ENCODE measurements around the gene CRIP3. TPM values are rescaled to one million over a fixed set of nuclear protein-coding genes. Genes with fewer than 3 reads are reported as not detected.

Gene CRIP3
- total and polyA plus RNA-seq, 8 donors, result 0.37 to 1.6 (median 0.92) TPM; not detected in 5

DNA sequence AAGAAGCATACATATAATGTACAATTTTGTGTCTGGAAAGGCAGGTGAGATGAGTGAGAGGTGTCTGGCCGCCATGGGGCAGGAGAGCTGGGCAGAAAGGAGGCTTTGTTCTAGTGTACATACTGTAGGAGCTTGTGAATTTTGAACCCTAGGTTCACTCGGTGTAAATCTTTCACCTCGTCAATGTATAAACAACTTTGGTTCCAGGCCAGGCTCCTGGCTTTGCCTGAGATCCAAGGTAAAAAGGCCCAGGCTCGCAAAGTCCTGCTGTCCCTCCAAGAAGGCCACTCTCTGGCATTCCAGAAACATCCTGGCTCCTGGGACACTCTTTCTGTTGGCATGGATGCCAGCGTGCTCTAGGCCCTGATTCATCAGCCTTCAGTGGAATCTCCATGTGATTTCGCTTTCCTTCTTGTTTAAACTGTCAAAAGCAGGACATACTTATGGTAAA is 17.7 kb downstream of the CRIP3 start:
- H3K9me3 ChIP-seq, result no peaks in the 10 kb centered on the region
- H3K27me3 ChIP-seq, result peaks cover 0 to 13% (median 0%) of the 10 kb centered on the region in 3 donors
- H3K27ac ChIP-seq, result no peak overlapping the region
- no peak for DNase-seq
- WGBS, 5 donors, result 71 to 83% (median 76%) methylated on average over 6 of the region's 6 CpGs
- no peak overlapping the region for H3K4me3 ChIP-seq
- intact Hi-C loops (cut with DNase I; ENCODE audit: low total_unique reads), result no loop called here
- no peaks in the 10 kb centered on the region for H3K36me3 ChIP-seq
- H3K4me1 ChIP-seq, result no peaks in the 10 kb centered on the region
- no peak for TF ChIP-seq EP300 (IDR thresholded peaks at IDR 0.05)
- TF ChIP-seq, protein P1, sequence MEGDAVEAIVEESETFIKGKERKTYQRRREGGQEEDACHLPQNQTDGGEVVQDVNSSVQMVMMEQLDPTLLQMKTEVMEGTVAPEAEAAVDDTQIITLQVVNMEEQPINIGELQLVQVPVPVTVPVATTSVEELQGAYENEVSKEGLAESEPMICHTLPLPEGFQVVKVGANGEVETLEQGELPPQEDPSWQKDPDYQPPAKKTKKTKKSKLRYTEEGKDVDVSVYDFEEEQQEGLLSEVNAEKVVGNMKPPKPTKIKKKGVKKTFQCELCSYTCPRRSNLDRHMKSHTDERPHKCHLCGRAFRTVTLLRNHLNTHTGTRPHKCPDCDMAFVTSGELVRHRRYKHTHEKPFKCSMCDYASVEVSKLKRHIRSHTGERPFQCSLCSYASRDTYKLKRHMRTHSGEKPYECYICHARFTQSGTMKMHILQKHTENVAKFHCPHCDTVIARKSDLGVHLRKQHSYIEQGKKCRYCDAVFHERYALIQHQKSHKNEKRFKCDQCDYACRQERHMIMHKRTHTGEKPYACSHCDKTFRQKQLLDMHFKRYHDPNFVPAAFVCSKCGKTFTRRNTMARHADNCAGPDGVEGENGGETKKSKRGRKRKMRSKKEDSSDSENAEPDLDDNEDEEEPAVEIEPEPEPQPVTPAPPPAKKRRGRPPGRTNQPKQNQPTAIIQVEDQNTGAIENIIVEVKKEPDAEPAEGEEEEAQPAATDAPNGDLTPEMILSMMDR (IDR thresholded peaks at IDR 0.05), result no peak

DNA sequence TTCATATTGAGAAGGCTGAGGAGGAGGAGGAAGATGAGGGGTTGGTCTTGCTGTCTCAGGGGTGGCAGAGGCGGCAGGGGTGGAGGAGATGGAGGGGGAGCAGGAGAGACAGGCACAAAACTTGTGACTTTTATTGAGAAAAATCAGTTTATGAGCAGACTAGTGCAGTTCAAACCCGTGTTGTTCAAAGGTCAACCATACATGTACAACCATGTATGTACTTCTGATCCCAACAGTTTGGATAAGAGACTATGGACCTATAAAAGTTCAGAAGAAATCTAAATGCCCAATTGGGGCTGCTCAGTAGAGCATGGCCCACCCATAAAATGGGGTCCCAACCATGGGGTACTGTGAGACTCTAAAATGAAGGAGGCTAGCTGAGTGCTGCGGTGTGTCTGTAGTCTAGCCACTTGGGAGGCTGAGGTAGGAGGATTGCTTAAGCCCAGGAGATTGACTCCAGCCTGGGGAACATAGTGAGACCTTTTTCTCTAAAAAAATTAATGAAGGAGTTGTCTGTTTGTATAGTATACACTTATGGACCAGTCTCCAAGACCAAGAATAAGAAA is 18.2 kb downstream of the CRIP3 start:
- no peak for DNase-seq
- intact Hi-C loops (cut with DNase I; ENCODE audit: low total_unique reads), result no loop called here
- Histone ChIP-seq H3K36me3 (no peaks in the 10 kb centered on the region), H3K9me3 (no peaks in the 10 kb centered on the region), H3K27me3 (peaks cover under 1 to 18% (median 5%) of the 10 kb centered on the region in 3 donors), H3K4me1 (peaks cover 0 to 1% (median under 1%) of the 10 kb centered on the region in 4 donors), H3K4me3 (no peak overlapping the region), H3K27ac (no peak overlapping the region)
- 75 to 93% (median 87%) methylated on average over 3 of the region's 3 CpGs for WGBS, 5 donors
- TF ChIP-seq POLR2AphosphoS5 (IDR thresholded peaks at IDR 0.05) (no peak), POLR2A (IDR thresholded peaks at IDR 0.05) (no peak)

DNA sequence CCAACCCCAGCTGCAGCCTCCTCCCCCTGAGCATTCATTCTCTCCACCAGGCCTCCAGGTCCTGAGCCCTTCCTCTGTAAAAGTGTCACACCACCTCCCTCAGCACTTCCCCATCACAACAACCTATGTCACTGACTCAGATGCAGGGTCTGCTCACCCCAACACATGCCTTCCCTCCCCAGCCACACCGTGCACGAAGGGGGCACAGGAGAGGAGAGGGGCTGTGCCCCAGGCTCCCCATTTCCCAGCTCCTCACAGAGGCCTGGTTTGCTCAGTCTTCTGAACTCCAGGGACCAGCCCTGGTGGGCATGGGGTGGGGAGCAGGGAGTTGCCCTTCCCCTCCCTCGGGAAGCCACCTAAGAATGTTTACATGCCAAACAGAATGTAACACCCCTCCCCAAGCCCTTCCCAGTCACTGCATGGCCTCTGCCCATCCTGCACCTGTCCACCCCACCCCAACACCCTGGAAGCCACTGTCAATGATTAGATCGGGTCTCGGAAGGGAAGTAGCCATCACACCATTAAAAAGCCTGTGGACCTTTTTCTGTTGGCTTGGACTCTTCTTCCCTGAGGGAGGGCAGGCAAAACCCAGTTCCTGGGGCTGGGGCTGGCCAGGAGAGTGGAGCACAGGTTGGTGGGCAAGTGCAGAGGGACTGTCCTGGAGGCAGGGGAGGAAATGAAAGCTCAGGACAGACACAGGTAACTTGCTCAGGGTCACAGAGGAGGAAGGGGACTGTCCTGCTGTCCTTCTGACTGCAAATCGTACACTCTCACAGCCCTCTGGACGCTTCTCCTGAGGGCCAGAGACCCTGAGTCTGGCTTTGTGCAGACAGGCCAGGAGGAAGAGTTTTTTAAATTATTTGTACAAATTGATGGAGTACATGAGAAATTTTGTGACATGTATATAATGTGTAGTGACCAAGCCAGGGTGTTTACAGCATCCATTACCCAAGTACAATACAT is 20.6 kb downstream of the CRIP3 start:
- H3K27me3 ChIP-seq, result peaks cover 6 to 42% (median 28%) of the 10 kb centered on the region in 3 donors
- intact Hi-C loops (cut with DNase I; ENCODE audit: low total_unique reads), result no loop called here
- peaks cover 0 to 9% (median 4%) of the 10 kb centered on the region in 4 donors for H3K4me1 ChIP-seq
- no peak overlapping the region for H3K27ac ChIP-seq
- H3K36me3 ChIP-seq, result no peaks in the 10 kb centered on the region
- 63 to 72% (median 69%) methylated on average over 6 to 7 of the region's 7 CpGs for WGBS, 5 donors
- TF ChIP-seq, protein P1 (IDR thresholded peaks at IDR 0.05), result no peak
- TF ChIP-seq POLR2AphosphoS5 (IDR thresholded peaks at IDR 0.05) (no peak), POLR2A (IDR thresholded peaks at IDR 0.05) (no peak), EP300 (IDR thresholded peaks at IDR 0.05) (no peak)
- H3K9me3 ChIP-seq, result no peaks in the 10 kb centered on the region
- DNase-seq, result no peak
- H3K4me3 ChIP-seq, result no peak overlapping the region

DNA sequence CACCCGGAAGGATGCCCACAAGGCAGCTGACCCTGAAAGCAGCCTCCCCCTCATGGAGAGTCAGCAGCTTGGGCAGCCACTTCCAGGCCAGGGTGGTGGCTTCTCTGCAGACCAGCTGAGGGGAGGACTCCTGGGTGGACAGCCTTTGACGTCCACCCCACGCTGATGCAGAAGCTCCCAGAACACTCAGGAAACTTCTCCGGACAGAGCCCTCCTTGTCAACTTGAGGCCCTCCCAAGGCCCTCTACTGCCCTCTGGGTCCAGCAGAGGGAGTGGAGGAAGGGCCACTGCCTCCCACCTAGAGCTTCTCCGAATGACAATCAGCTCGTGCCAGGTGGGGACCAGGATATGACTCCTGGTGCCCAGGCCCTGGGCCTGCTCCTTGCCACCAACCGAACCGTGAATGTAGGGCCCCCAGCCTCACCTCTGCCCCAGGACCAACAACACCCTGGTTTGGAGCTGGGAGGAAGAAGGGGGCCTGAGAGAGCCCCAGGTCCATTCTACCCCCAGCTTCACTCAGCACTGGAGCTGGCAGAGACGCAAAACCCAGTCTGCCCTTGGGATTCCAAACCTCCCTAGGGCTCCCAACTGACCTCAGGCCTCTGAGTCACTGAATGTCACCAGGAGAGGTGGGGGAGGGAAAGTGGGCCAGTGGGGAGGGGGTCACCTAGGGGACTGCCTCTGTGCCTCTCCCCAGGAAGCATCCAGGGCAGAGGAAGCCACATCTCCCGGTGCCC is 21.5 kb downstream of the CRIP3 start:
- Histone ChIP-seq H3K9me3 (no peaks in the 10 kb centered on the region), H3K4me1 (peaks cover 0 to 9% (median 4%) of the 10 kb centered on the region in 4 donors), H3K27me3 (peaks cover 6 to 51% (median 28%) of the 10 kb centered on the region in 3 donors), H3K36me3 (no peaks in the 10 kb centered on the region), H3K27ac (no peak overlapping the region), H3K4me3 (no peak overlapping the region)
- DNase-seq, result no peak
- TF ChIP-seq, protein P1 (IDR thresholded peaks at IDR 0.05), result no peak
- TF ChIP-seq POLR2A (IDR thresholded peaks at IDR 0.05) (no peak), EP300 (IDR thresholded peaks at IDR 0.05) (no peak), POLR2AphosphoS5 (IDR thresholded peaks at IDR 0.05) (no peak)
- intact Hi-C loops (cut with DNase I; ENCODE audit: low total_unique reads), result no loop called here
- 54 to 73% (median 63%) methylated on average over 7 to 10 of the region's 10 CpGs for WGBS, 5 donors

Data from stomach (tissue), 9 donors.